ENCODE results near the gene XXYLT1.

DNA sequence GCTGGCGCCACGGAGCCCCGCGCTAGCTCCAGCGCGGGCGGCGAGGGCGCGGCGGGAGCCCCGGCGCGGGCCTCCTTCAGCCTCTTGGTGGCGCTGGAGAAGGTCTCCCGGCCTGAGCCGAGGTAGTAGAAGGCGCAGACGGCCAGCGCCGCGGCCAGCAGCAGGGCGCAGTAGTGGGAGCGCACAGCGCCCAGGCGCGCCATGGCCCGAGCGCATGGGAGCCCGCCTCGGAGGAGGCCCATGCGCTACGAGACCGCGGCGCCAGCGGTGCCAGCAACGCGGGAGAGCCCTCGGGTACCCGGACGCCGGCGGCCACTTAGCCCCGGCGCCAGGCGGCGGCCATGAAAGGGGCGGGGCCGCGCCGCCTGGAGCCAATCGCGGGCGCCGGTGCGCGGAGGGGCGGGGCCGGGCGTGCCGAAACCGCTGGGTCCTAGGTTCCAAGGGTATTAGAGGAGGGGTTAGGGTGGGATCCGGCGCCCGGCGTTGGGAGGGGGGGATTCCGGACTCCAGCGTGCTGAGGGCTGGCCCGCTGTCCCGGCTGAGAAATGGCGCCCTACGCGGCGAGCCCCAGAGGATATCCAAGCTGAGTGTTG is at the start of gene XXYLT1:
- TF ChIP-seq ZNF121 (tag by site-specific recombination; IDR thresholded peaks at IDR 0.05) (no peak), ZNF792 (tag by site-specific recombination; IDR thresholded peaks at IDR 0.05) (no peak), ZNF707 (tag by site-specific recombination; IDR thresholded peaks at IDR 0.05) (no peak), ZNF350 (tag by site-specific recombination; IDR thresholded peaks at IDR 0.05) (no peak), ZNF747 (tag by site-specific recombination; IDR thresholded peaks at IDR 0.05) (no peak)
- TF ChIP-seq, protein P1, sequence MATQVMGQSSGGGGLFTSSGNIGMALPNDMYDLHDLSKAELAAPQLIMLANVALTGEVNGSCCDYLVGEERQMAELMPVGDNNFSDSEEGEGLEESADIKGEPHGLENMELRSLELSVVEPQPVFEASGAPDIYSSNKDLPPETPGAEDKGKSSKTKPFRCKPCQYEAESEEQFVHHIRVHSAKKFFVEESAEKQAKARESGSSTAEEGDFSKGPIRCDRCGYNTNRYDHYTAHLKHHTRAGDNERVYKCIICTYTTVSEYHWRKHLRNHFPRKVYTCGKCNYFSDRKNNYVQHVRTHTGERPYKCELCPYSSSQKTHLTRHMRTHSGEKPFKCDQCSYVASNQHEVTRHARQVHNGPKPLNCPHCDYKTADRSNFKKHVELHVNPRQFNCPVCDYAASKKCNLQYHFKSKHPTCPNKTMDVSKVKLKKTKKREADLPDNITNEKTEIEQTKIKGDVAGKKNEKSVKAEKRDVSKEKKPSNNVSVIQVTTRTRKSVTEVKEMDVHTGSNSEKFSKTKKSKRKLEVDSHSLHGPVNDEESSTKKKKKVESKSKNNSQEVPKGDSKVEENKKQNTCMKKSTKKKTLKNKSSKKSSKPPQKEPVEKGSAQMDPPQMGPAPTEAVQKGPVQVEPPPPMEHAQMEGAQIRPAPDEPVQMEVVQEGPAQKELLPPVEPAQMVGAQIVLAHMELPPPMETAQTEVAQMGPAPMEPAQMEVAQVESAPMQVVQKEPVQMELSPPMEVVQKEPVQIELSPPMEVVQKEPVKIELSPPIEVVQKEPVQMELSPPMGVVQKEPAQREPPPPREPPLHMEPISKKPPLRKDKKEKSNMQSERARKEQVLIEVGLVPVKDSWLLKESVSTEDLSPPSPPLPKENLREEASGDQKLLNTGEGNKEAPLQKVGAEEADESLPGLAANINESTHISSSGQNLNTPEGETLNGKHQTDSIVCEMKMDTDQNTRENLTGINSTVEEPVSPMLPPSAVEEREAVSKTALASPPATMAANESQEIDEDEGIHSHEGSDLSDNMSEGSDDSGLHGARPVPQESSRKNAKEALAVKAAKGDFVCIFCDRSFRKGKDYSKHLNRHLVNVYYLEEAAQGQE (tag by site-specific recombination; IDR thresholded peaks at IDR 0.05): no peak
- TF ChIP-seq, protein P2, sequence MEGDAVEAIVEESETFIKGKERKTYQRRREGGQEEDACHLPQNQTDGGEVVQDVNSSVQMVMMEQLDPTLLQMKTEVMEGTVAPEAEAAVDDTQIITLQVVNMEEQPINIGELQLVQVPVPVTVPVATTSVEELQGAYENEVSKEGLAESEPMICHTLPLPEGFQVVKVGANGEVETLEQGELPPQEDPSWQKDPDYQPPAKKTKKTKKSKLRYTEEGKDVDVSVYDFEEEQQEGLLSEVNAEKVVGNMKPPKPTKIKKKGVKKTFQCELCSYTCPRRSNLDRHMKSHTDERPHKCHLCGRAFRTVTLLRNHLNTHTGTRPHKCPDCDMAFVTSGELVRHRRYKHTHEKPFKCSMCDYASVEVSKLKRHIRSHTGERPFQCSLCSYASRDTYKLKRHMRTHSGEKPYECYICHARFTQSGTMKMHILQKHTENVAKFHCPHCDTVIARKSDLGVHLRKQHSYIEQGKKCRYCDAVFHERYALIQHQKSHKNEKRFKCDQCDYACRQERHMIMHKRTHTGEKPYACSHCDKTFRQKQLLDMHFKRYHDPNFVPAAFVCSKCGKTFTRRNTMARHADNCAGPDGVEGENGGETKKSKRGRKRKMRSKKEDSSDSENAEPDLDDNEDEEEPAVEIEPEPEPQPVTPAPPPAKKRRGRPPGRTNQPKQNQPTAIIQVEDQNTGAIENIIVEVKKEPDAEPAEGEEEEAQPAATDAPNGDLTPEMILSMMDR (tag by site-specific recombination; IDR thresholded peaks at IDR 0.05): no peak

Data from HEK293 (cell line).